IMR-90 (cell line): ENCODE data around the gene ENPP6. TPM values are rescaled to one million over a fixed set of nuclear protein-coding genes. Genes with fewer than 3 reads are reported as not detected.

Experiments used
- ATAC-seq: fragments of 200-7000 bp; cut with Tn5 transposase; 2 replicates; pipeline ENCODE4 v1.9.1; 2020; ENCODE audit warnings: low read depth, mild to moderate bottlenecking, moderate library complexity
- BruUV-seq: library from RNA; stranded (reverse); fragments of 400-500 nt; replicated peaks from 2 replicates; lab custom pipeline; 2021; lab: Mats Ljungman, UMichigan
- CTCF ChIA-PET: fragments of 300-600 bp; formaldehyde crosslinking; extraction: SDS; loops from one replicate; lab custom pipeline; 2021; ENCODE audit warnings: antibody characterized with exemption; lab: Yijun Ruan, JAX
- POLR2A ChIA-PET: fragments of 300-600 bp; sonication (Branson Sonifier 250); formaldehyde crosslinking; loops from one replicate; lab custom pipeline; 2022; ENCODE audit warnings: antibody characterized with exemption; ENCODE audit not compliant: unreplicated experiment; lab: Charles Lee
- DNase-seq: peaks from one replicate; pipeline ENCODE4 v3.0.0; 2013
- H2AFZ ChIP-seq: replicated peaks from 2 replicates; pipeline ENCODE3; 2013; ENCODE audit warnings: low read length, mild to moderate bottlenecking; ENCODE audit not compliant: poor library complexity
- H2AK5ac ChIP-seq: 2 replicates; pipeline ENCODE4 v1.6.1; 2013; ENCODE audit warnings: low read depth, low read length, inconsistent platforms
- H2AK9ac ChIP-seq: replicated peaks from 2 replicates; pipeline ENCODE3; 2013; ENCODE audit warnings: mild to moderate bottlenecking, low read depth, low read length, moderate library complexity; ENCODE audit not compliant: poor library complexity
- H2BK120ac ChIP-seq: 2 replicates; pipeline ENCODE4 v1.6.1; 2013; ENCODE audit warnings: low read depth, low read length, inconsistent platforms
- H2BK15ac ChIP-seq: 3 replicates; pipeline ENCODE4 v1.6.1; 2013; ENCODE audit warnings: low read depth, low read length, inconsistent platforms
- H2BK20ac ChIP-seq: 2 replicates; pipeline ENCODE4 v1.6.1; 2013; ENCODE audit warnings: low read depth, mild to moderate bottlenecking, inconsistent platforms, low read length, moderate library complexity
- H2BK5ac ChIP-seq: 2 replicates; pipeline ENCODE4 v1.6.1; 2013; ENCODE audit warnings: mild to moderate bottlenecking, low read depth, low read length, inconsistent platforms; ENCODE audit not compliant: poor library complexity, severe bottlenecking
- H3K14ac ChIP-seq: replicated peaks from 2 replicates; pipeline ENCODE4 v1.6.1; 2013; ENCODE audit warnings: low read depth, low read length, inconsistent platforms
- H3K18ac ChIP-seq: 2 replicates; pipeline ENCODE4 v1.6.1; 2013; ENCODE audit warnings: low read depth, low read length, control low read depth
- H3K23ac ChIP-seq: 2 replicates; pipeline ENCODE4 v1.6.1; 2013; ENCODE audit warnings: low read depth, low read length, inconsistent platforms
- H3K27ac ChIP-seq: 2 replicates; pipeline ENCODE4 v1.5.1; 2013; ENCODE audit warnings: mild to moderate bottlenecking, control low read depth, low read length; ENCODE audit not compliant: insufficient read depth
- H3K27me3 ChIP-seq: 2 replicates; pipeline ENCODE4 v1.6.1; 2013; ENCODE audit warnings: low read length; ENCODE audit not compliant: control insufficient read depth, insufficient read depth
- H3K36me3 ChIP-seq: 2 replicates; pipeline ENCODE4 v1.6.1; 2013; ENCODE audit warnings: low read length, mixed read lengths; ENCODE audit not compliant: control insufficient read depth, insufficient read depth
- H3K4ac ChIP-seq: 2 replicates; pipeline ENCODE4 v1.6.1; 2013; ENCODE audit warnings: low read depth, low read length, inconsistent platforms
- H3K4me1 ChIP-seq: 2 replicates; pipeline ENCODE4 v1.6.1; 2013; ENCODE audit warnings: low read length, mixed read lengths; ENCODE audit not compliant: control insufficient read depth, insufficient read depth
- H3K4me2 ChIP-seq: 2 replicates; pipeline ENCODE4 v1.6.1; 2013; ENCODE audit warnings: low read depth, mild to moderate bottlenecking, control low read depth, low read length, moderate library complexity
- H3K4me3 ChIP-seq: 2 replicates; pipeline ENCODE4 v1.5.1; 2013; ENCODE audit warnings: low read depth, mild to moderate bottlenecking, control low read depth, low read length, moderate library complexity; ENCODE audit not compliant: insufficient read depth
- H3K56ac ChIP-seq: 2 replicates; pipeline ENCODE4 v1.6.1; 2013; ENCODE audit warnings: low read length, inconsistent platforms; ENCODE audit not compliant: insufficient read depth; ENCODE audit errors: extremely low read depth
- H3K79me1 ChIP-seq, 2 experiments: 2 replicates each; pipeline ENCODE4 v1.6.1; 2013; ENCODE audit warnings: low read length in 2 of 2, inconsistent platforms in 1 of 2, low read depth in 1 of 2
- H3K9ac ChIP-seq: 2 replicates; pipeline ENCODE4 v1.6.1; 2013; ENCODE audit warnings: low read depth, low read length, control low read depth
- H3K9me1 ChIP-seq: 2 replicates; pipeline ENCODE4 v1.6.1; 2013; ENCODE audit warnings: low read length, inconsistent platforms; ENCODE audit not compliant: insufficient read depth
- H3K9me3 ChIP-seq: 2 replicates; pipeline ENCODE4 v1.6.1; 2013; ENCODE audit warnings: low read length; ENCODE audit not compliant: control insufficient read depth, insufficient read depth
- H4K20me1 ChIP-seq: 2 replicates; pipeline ENCODE4 v1.6.1; 2013; ENCODE audit warnings: low read length, inconsistent platforms; ENCODE audit not compliant: insufficient read depth
- H4K5ac ChIP-seq: 2 replicates; pipeline ENCODE4 v1.6.1; 2013; ENCODE audit warnings: mild to moderate bottlenecking, low read depth, low read length, control low read depth
- H4K8ac ChIP-seq, 2 experiments: 2 replicates each; pipeline ENCODE4 v1.6.1; 2013; ENCODE audit warnings: low read depth in 2 of 2, low read length in 2 of 2, control low read depth in 1 of 2, inconsistent platforms in 1 of 2
- H4K91ac ChIP-seq: 2 replicates; pipeline ENCODE4 v1.6.1; 2013; ENCODE audit warnings: low read depth, low read length, inconsistent platforms; ENCODE audit not compliant: insufficient read depth
- FOS ChIP-seq: fragments of 150-350 bp; IDR thresholded peaks from 2 replicates; pipeline ENCODE4 v1.6.1; 2016; ENCODE audit warnings: low read depth, low read length
- RAD21 ChIP-seq: IDR thresholded peaks from 2 replicates; pipeline ENCODE4 v1.6.1; 2012; ENCODE audit warnings: low read length, improper control_type of control experiment
- RCOR1 ChIP-seq: IDR thresholded peaks from 2 replicates; pipeline ENCODE4 v1.6.1; 2012; ENCODE audit warnings: mild to moderate bottlenecking, low read length, improper control_type of control experiment; ENCODE audit not compliant: insufficient replicate concordance
- RFX5 ChIP-seq: IDR thresholded peaks from 2 replicates; pipeline ENCODE4 v1.8.0; 2012; ENCODE audit warnings: low read depth, mild to moderate bottlenecking, low read length, moderate library complexity
- WGBS, 2 experiments: methylation state at CpG; one replicate each; pipeline versions ENCODE4 v1.1.5 to v1.1.7; 2013; ENCODE audit warnings: missing lambda C conversion rate in 2 of 2; ENCODE audit not compliant: insufficient read length in 1 of 2; ENCODE audit errors: extremely low coverage in 2 of 2; 5-methylcytosine and 5-hydroxymethylcytosine counted together
- dilution Hi-C: fragments of 300-500 bp; cut with HindIII; formaldehyde crosslinking; loops from one replicate; pipeline ENCODE4 v1.14.3; 2018; ENCODE audit warnings: low sequenced_read_pairs; ENCODE audit not compliant: unreplicated experiment
- in situ Hi-C: fragments of 300-500 bp; cut with MboI; formaldehyde crosslinking; loops from 3 replicates; pipeline ENCODE4 v1.14.3; 2019; ENCODE audit warnings: low sequenced_read_pairs, inconsistent platforms, mixed read lengths
- intact Hi-C: fragments of 100-400 bp; cut with micrococcal nuclease; formaldehyde crosslinking; loops from 2 replicates; pipeline ENCODE4 v1.10.0; 2022
- polyA plus RNA-seq, 3 experiments: library from polyadenylated mRNA; depleted of rRNA; stranded (reverse); fragments of >200 nt; gene quantifications; 2 replicates each; pipeline ENCODE4 v1.2.3, GENCODE V29; 2012; ENCODE audit warnings: low replicate concordance in 1 of 3
- total RNA-seq: library from RNA; depleted of rRNA; stranded (reverse); fragments of >200 nt; gene quantifications from 2 replicates; pipeline ENCODE4 v1.2.3, GENCODE V29; 2012

The ENPP6 gene
- total and polyA plus RNA-seq, 2 of the 4 experiments (the other 2 are of a cell fraction) = not detected

GRCh38 chr4:184235526-184235925 lies 17.9 kb upstream of the ENPP6 start:
- in situ Hi-C loops (no loop called here), intact Hi-C loops (no loop called here), dilution Hi-C loops (no loop called here)
- Histone ChIP-seq H4K8ac (no peak overlapping the region), H3K27ac (no peak overlapping the region), H3K9me3 (no peaks in the 10 kb centered on the region), H2AK5ac (no peak overlapping the region), H2AK9ac (no peak overlapping the region), H3K79me1 (no peaks in the 10 kb centered on the region), H2AFZ (no peak overlapping the region), H4K5ac (no peak overlapping the region), H3K4me2 (no peak overlapping the region), H3K9me1 (no peaks in the 10 kb centered on the region), H2BK20ac (no peak overlapping the region), H3K4me1 (no peaks in the 10 kb centered on the region), H3K36me3 (no peaks in the 10 kb centered on the region), H4K20me1 (no peaks in the 10 kb centered on the region), H2BK5ac (no peak overlapping the region), H3K23ac (no peak overlapping the region), H3K4ac (no peak overlapping the region), H3K9ac (no peak overlapping the region), H3K18ac (no peak overlapping the region), H2BK15ac (no peak overlapping the region), H3K14ac (no peak overlapping the region), H2BK120ac (no peak overlapping the region), H4K91ac (no peak overlapping the region), H3K56ac (no peak overlapping the region), H3K27me3 (peaks cover 3% of the 10 kb centered on the region; the same call in 1 of the 2 replicates), H3K4me3 (no peak overlapping the region)
- no CpG with 5 or more reads among the region's 3 CpGs for WGBS, 2 experiments
- DNase-seq = no peak
- no peak for ATAC-seq
- no peak for TF ChIP-seq RCOR1
- TF ChIP-seq RFX5 = no peak
- no peak for TF ChIP-seq RAD21
- no peak for TF ChIP-seq FOS
- ChIA-PET CTCF (interaction anchor here (0.9 kb wide), 1 partner anchor 11 kb away, joined by 3 read pairs; no protein-coding TSS in a partner anchor), POLR2A (no interaction called here)
- no TSS peak for BruUV-seq
